GM12878 (cell line): ENCODE results near the gene INO80E. TPM values are rescaled to one million over a fixed set of nuclear protein-coding genes. Genes with fewer than 3 reads are reported as not detected.

Source experiments
- CBX3 ChIP-seq: fragments of 200-600 bp; sonication (generic); IDR thresholded peaks from 2 replicates; pipeline ENCODE4 v1.6.1; 2016; ENCODE audit warnings: low read depth, borderline replicate concordance
- FOXK2 ChIP-seq: fragments of 450-650 bp; IDR thresholded peaks from 2 replicates; pipeline ENCODE4 v1.6.1; 2017; ENCODE audit warnings: mild to moderate bottlenecking, moderate library complexity
- NBN ChIP-seq: fragments of 450-650 bp; IDR thresholded peaks from 2 replicates; pipeline ENCODE4 v1.6.1; 2016
- NR2F1 ChIP-seq: fragments of 450-650 bp; conservative IDR thresholded peaks from 2 replicates; pipeline ENCODE4 v1.6.1; 2017; ENCODE audit warnings: mild to moderate bottlenecking
- SIN3A ChIP-seq: IDR thresholded peaks from 2 replicates; pipeline ENCODE4 v1.6.1; 2012; ENCODE audit warnings: low read depth, low read length, improper control_type of control experiment
- polyA plus RNA-seq, 11 experiments: library from polyadenylated mRNA; depleted of rRNA in 4 of 11; unstranded in 6 of 11; stranded (reverse) in 5 of 11; fragments of >200 nt; fragmentation: Nextera tagmentation in 4 of 11; fragmentation: Illumina TruSeq in 1 of 11; extraction: Ambion mirVana in 4 of 11; extraction: Trizol in 1 of 11; gene quantifications; 1 replicate in 1 of 11; 2 replicates in 10 of 11; pipeline versions ENCODE4 v1.2.1 to v1.2.3, GENCODE V29; 2011 to 2016; ENCODE audit warnings: inconsistent platforms in 2 of 11, missing spikeins in 2 of 11, low read depth in 1 of 11
- total RNA-seq, 4 experiments: library from RNA; depleted of rRNA in 3 of 4; stranded (reverse); fragments of >200 nt in 3 of 4; fragmentation: Illumina TruSeq in 1 of 4; extraction: Trizol in 1 of 4; gene quantifications; 2 replicates each; pipeline versions ENCODE4 v1.2.1 to v1.2.3, GENCODE V29; 2013 to 2021
- TF ChIP-seq, protein P1 (sequence below): fragments of 450-650 bp; IDR thresholded peaks from 2 replicates; pipeline ENCODE4 v1.6.1; 2018; ENCODE audit warnings: mild to moderate bottlenecking, low read depth, moderate library complexity; ENCODE audit not compliant: partially characterized antibody
- TF ChIP-seq, protein P2 (sequence below): IDR thresholded peaks from 2 replicates; pipeline ENCODE4 v1.6.1; 2012; ENCODE audit warnings: improper control_type of control experiment, low read depth, low read length; ENCODE audit not compliant: insufficient replicate concordance
- TF ChIP-seq, protein P3 (sequence below): fragments of 450-650 bp; IDR thresholded peaks from 2 replicates; pipeline ENCODE4 v1.6.1; 2016; ENCODE audit warnings: mild to moderate bottlenecking, moderate library complexity, borderline replicate concordance

INO80E gene
- total and polyA plus RNA-seq, 10 of the 15 experiments (the other 5 are each of a cell fraction or from before 2014, with no cell fraction given): 0.39 to 74.0 (median 33.0) TPM

DNA sequence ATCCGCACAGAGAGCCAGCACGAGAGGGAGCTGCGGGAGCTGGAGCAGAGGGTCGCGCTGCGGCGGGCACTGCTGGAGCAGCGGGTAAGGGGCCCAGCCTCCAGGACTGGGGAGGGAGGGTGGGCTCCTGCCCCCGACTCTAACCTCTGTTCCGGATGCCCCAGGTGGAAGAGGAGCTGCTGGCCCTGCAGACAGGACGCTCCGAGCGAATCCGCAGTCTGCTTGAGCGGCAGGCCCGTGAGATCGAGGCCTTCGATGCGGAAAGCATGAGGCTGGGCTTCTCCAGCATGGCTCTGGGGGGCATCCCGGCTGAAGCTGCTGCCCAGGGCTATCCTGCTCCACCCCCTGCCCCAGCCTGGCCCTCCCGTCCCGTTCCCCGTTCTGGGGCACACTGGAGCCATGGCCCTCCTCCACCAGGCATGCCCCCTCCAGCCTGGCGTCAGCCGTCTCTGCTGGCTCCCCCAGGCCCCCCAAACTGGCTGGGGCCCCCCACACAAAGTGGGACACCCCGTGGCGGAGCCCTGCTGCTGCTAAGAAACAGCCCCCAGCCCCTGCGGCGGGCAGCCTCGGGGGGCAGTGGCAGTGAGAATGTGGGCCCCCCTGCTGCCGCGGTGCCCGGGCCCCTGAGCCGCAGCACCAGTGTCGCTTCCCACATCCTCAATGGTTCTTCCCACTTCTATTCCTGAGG is 5.0 kb upstream of the INO80E start (continued):
- TF ChIP-seq, protein P1, sequence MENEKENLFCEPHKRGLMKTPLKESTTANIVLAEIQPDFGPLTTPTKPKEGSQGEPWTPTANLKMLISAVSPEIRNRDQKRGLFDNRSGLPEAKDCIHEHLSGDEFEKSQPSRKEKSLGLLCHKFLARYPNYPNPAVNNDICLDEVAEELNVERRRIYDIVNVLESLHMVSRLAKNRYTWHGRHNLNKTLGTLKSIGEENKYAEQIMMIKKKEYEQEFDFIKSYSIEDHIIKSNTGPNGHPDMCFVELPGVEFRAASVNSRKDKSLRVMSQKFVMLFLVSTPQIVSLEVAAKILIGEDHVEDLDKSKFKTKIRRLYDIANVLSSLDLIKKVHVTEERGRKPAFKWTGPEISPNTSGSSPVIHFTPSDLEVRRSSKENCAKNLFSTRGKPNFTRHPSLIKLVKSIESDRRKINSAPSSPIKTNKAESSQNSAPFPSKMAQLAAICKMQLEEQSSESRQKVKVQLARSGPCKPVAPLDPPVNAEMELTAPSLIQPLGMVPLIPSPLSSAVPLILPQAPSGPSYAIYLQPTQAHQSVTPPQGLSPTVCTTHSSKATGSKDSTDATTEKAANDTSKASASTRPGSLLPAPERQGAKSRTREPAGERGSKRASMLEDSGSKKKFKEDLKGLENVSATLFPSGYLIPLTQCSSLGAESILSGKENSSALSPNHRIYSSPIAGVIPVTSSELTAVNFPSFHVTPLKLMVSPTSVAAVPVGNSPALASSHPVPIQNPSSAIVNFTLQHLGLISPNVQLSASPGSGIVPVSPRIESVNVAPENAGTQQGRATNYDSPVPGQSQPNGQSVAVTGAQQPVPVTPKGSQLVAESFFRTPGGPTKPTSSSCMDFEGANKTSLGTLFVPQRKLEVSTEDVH: no peak
- TF ChIP-seq, protein P2, sequence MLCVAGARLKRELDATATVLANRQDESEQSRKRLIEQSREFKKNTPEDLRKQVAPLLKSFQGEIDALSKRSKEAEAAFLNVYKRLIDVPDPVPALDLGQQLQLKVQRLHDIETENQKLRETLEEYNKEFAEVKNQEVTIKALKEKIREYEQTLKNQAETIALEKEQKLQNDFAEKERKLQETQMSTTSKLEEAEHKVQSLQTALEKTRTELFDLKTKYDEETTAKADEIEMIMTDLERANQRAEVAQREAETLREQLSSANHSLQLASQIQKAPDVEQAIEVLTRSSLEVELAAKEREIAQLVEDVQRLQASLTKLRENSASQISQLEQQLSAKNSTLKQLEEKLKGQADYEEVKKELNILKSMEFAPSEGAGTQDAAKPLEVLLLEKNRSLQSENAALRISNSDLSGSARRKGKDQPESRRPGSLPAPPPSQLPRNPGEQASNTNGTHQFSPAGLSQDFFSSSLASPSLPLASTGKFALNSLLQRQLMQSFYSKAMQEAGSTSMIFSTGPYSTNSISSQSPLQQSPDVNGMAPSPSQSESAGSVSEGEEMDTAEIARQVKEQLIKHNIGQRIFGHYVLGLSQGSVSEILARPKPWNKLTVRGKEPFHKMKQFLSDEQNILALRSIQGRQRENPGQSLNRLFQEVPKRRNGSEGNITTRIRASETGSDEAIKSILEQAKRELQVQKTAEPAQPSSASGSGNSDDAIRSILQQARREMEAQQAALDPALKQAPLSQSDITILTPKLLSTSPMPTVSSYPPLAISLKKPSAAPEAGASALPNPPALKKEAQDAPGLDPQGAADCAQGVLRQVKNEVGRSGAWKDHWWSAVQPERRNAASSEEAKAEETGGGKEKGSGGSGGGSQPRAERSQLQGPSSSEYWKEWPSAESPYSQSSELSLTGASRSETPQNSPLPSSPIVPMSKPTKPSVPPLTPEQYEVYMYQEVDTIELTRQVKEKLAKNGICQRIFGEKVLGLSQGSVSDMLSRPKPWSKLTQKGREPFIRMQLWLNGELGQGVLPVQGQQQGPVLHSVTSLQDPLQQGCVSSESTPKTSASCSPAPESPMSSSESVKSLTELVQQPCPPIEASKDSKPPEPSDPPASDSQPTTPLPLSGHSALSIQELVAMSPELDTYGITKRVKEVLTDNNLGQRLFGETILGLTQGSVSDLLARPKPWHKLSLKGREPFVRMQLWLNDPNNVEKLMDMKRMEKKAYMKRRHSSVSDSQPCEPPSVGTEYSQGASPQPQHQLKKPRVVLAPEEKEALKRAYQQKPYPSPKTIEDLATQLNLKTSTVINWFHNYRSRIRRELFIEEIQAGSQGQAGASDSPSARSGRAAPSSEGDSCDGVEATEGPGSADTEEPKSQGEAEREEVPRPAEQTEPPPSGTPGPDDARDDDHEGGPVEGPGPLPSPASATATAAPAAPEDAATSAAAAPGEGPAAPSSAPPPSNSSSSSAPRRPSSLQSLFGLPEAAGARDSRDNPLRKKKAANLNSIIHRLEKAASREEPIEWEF: no peak
- no peak for TF ChIP-seq NR2F1
- TF ChIP-seq NBN: no peak
- TF ChIP-seq, protein P3, sequence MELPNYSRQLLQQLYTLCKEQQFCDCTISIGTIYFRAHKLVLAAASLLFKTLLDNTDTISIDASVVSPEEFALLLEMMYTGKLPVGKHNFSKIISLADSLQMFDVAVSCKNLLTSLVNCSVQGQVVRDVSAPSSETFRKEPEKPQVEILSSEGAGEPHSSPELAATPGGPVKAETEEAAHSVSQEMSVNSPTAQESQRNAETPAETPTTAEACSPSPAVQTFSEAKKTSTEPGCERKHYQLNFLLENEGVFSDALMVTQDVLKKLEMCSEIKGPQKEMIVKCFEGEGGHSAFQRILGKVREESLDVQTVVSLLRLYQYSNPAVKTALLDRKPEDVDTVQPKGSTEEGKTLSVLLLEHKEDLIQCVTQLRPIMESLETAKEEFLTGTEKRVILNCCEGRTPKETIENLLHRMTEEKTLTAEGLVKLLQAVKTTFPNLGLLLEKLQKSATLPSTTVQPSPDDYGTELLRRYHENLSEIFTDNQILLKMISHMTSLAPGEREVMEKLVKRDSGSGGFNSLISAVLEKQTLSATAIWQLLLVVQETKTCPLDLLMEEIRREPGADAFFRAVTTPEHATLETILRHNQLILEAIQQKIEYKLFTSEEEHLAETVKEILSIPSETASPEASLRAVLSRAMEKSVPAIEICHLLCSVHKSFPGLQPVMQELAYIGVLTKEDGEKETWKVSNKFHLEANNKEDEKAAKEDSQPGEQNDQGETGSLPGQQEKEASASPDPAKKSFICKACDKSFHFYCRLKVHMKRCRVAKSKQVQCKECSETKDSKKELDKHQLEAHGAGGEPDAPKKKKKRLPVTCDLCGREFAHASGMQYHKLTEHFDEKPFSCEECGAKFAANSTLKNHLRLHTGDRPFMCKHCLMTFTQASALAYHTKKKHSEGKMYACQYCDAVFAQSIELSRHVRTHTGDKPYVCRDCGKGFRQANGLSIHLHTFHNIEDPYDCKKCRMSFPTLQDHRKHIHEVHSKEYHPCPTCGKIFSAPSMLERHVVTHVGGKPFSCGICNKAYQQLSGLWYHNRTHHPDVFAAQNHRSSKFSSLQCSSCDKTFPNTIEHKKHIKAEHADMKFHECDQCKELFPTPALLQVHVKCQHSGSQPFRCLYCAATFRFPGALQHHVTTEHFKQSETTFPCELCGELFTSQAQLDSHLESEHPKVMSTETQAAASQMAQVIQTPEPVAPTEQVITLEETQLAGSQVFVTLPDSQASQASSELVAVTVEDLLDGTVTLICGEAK: no peak
- TF ChIP-seq CBX3: no peak
- no peak for TF ChIP-seq FOXK2
- no peak for TF ChIP-seq SIN3A
